ENCODE data around the gene KNG1.

GRCh38 chr3:186717039-186717457, at the start of gene KNG1:
- TF ChIP-seq CTCF (conservative IDR thresholded peaks at IDR 0.05; ENCODE audit: low read depth, low read length): no peak
- no peak for TF ChIP-seq EZH2 (IDR thresholded peaks at IDR 0.05; ENCODE audit: borderline replicate concordance, low read depth, low read length, poor library complexity, severe bottlenecking)

All from A673 (cell line).